Endothelial cell of umbilical vein (primary cell): ENCODE measurements around the gene AMBP. TPM values are rescaled to one million over a fixed set of nuclear protein-coding genes. Genes with fewer than 3 reads are reported as not detected.

Source experiments
- BruUV-seq: library from RNA; stranded (reverse); fragments of 400-500 nt; replicated peaks from 2 replicates; lab custom pipeline; 2021; lab: Mats Ljungman, UMichigan
- CTCF ChIA-PET: fragments of 300-600, 350-600 bp; sonication (Branson Sonifier 250); formaldehyde crosslinking; loops from one replicate; lab custom pipeline; 2021; ENCODE audit warnings: antibody characterized with exemption, inconsistent platforms; lab: Charles Lee
- POLR2A ChIA-PET: fragments of 300-600, 350-600 bp; sonication (Branson Sonifier 250); formaldehyde crosslinking; loops from one replicate; lab custom pipeline; 2021; ENCODE audit warnings: antibody characterized with exemption, inconsistent platforms; lab: Charles Lee
- DNase-seq: peaks from one replicate; pipeline ENCODE4 v3.0.0-alpha.2; 2011; ENCODE audit warnings: low read depth, low spot score
- FAIRE-seq: peaks from 2 replicates; lab custom pipeline; 2011; peaks lifted over from hg19 to GRCh38; lab: Jason Lieb, UNC
- H2AFZ ChIP-seq: 2 replicates; pipeline ENCODE4 v1.6.0; 2012; ENCODE audit warnings: low read depth, low read length, control low read depth, inconsistent platforms
- H3K27ac ChIP-seq: 2 replicates; pipeline ENCODE4 v1.5.1; 2011; ENCODE audit warnings: low read depth, mild to moderate bottlenecking, control low read depth, low read length, moderate library complexity; ENCODE audit not compliant: insufficient read depth
- H3K27me3 ChIP-seq, 2 experiments: 2 replicates each; pipeline versions ENCODE4 v1.6.0 to v1.6.1; 2011; ENCODE audit warnings: low read length in 2 of 2, mixed read lengths in 1 of 2; ENCODE audit not compliant: control insufficient read depth in 2 of 2, insufficient read depth in 2 of 2
- H3K36me3 ChIP-seq, 2 experiments: 2 replicates in 1 of 2; 3 replicates in 1 of 2; pipeline ENCODE4 v1.5.1; 2011; ENCODE audit warnings: low read length in 2 of 2, mild to moderate bottlenecking in 1 of 2, moderate library complexity in 1 of 2; ENCODE audit not compliant: control insufficient read depth in 2 of 2, insufficient read depth in 2 of 2; ENCODE audit errors: extremely low read depth in 1 of 2
- H3K4me1 ChIP-seq: 3 replicates; pipeline ENCODE4 v1.5.1; 2011; ENCODE audit warnings: mild to moderate bottlenecking, low read length; ENCODE audit not compliant: control insufficient read depth, insufficient read depth; ENCODE audit errors: extremely low read depth
- H3K4me2 ChIP-seq: 2 replicates; pipeline ENCODE4 v1.6.1; 2011; ENCODE audit warnings: low read length, control low read depth, mixed read lengths; ENCODE audit not compliant: insufficient read depth
- H3K4me3 ChIP-seq, 3 experiments: fragments of 200-600 bp in 1 of 3; sonication (generic), shearing (Covaris generic) in 1 of 3; replicated peaks in 1 of 3; 2 replicates each; pipeline ENCODE4 v1.5.1; 2011 to 2016; ENCODE audit warnings: control low read depth in 3 of 3, low read length in 3 of 3, mild to moderate bottlenecking in 2 of 3, inconsistent platforms in 1 of 3, low read depth in 1 of 3, moderate library complexity in 1 of 3; ENCODE audit not compliant: insufficient read depth in 1 of 3
- H3K79me2 ChIP-seq: 2 replicates; pipeline ENCODE4 v1.6.0; 2012; ENCODE audit warnings: low read length, inconsistent platforms; ENCODE audit not compliant: control insufficient read depth, insufficient read depth
- H3K9ac ChIP-seq: replicated peaks from 2 replicates; pipeline ENCODE3; 2011; ENCODE audit warnings: low read length, control low read depth; ENCODE audit not compliant: insufficient read depth; ENCODE audit errors: extremely low read depth
- H3K9me1 ChIP-seq: replicated peaks from 3 replicates; pipeline ENCODE4 v1.6.0; 2011; ENCODE audit warnings: mild to moderate bottlenecking, low read length; ENCODE audit not compliant: control insufficient read depth, insufficient read depth; ENCODE audit errors: extremely low read depth
- H3K9me3 ChIP-seq: replicated peaks from 2 replicates; pipeline ENCODE4 v1.5.1; 2012; ENCODE audit warnings: low read length, inconsistent platforms; ENCODE audit not compliant: control insufficient read depth, insufficient read depth
- H4K20me1 ChIP-seq: replicated peaks from 2 replicates; pipeline ENCODE3; 2011; ENCODE audit warnings: mild to moderate bottlenecking, low read length; ENCODE audit not compliant: control insufficient read depth, insufficient read depth; ENCODE audit errors: extremely low read depth
- CTCF ChIP-seq, 2 donors: IDR thresholded peaks; 1 replicate in 1 of 2; 2 replicates in 1 of 2; pipeline ENCODE4 v1.5.1; 2011; ENCODE audit warnings: low read length in 2 of 2, mild to moderate bottlenecking in 2 of 2, moderate library complexity in 2 of 2, control low read depth in 1 of 2, inconsistent platforms in 1 of 2, low read depth in 1 of 2; ENCODE audit not compliant: insufficient read depth in 1 of 2; ENCODE audit errors: extremely low read depth in 1 of 2
- EZH2 ChIP-seq: IDR thresholded peaks from 2 replicates; pipeline ENCODE4 v1.6.1; 2012; ENCODE audit warnings: borderline replicate concordance, low read depth, mild to moderate bottlenecking, moderate library complexity, low read length, inconsistent platforms; ENCODE audit not compliant: severe bottlenecking
- FOS ChIP-seq: IDR thresholded peaks from 2 replicates; pipeline ENCODE4 v1.6.1; 2011; ENCODE audit warnings: mild to moderate bottlenecking, low read length, moderate library complexity, borderline replicate concordance; ENCODE audit not compliant: insufficient read depth
- GATA2 ChIP-seq: IDR thresholded peaks from 2 replicates; pipeline ENCODE4 v1.7.0; 2011; ENCODE audit warnings: low read depth, mild to moderate bottlenecking, moderate library complexity, mixed read lengths, low read length; ENCODE audit not compliant: insufficient read length, insufficient read depth
- JUN ChIP-seq: IDR thresholded peaks from 2 replicates; pipeline ENCODE4 v1.6.1; 2011; ENCODE audit warnings: borderline replicate concordance, low read depth; ENCODE audit not compliant: insufficient read length, insufficient read depth
- MAX ChIP-seq: IDR thresholded peaks from 2 replicates; pipeline ENCODE4 v1.6.1; 2011; ENCODE audit not compliant: insufficient read depth, insufficient read length
- MYC ChIP-seq: IDR thresholded peaks from one replicate; pipeline ENCODE4 v1.6.1; 2011; ENCODE audit warnings: mild to moderate bottlenecking, low read depth, low read length
- POLR2A ChIP-seq: IDR thresholded peaks from 2 replicates; pipeline ENCODE4 v1.6.1; 2012; ENCODE audit warnings: low read depth, mild to moderate bottlenecking, control low read depth, low read length
- POLR2AphosphoS5 ChIP-seq: IDR thresholded peaks from 2 replicates; pipeline ENCODE4 v1.6.1; 2012; ENCODE audit warnings: low read depth, mild to moderate bottlenecking, control low read depth, low read length, moderate library complexity; ENCODE audit not compliant: insufficient read depth
- dilution Hi-C: fragments of 300-500 bp; cut with MboI; formaldehyde crosslinking; loops from one replicate; pipeline ENCODE4 v1.15.0; 2019; ENCODE audit warnings: low sequenced_read_pairs; ENCODE audit not compliant: extremely low pct_ligation_motif_present
- intact Hi-C: fragments of 100-400 bp; cut with micrococcal nuclease; formaldehyde crosslinking; loops from one replicate; pipeline ENCODE4 v1.10.0; 2022
- polyA plus RNA-seq, 4 experiments: library from polyadenylated mRNA; depleted of rRNA in 3 of 4; stranded (reverse) in 3 of 4; unstranded in 1 of 4; fragments of >200 nt; gene quantifications; 2 replicates each; pipeline versions ENCODE4 v1.2.1 to v1.2.3, GENCODE V29; 2011 to 2012; ENCODE audit warnings: missing spikeins in 1 of 4
- total RNA-seq: library from RNA; stranded (reverse); gene quantifications from 2 replicates; pipeline ENCODE4 v1.2.3, GENCODE V29; 2021

AMBP gene
- total and polyA plus RNA-seq, 2 donors (not counting 3 experiments of a cell fraction or from before 2014, with no cell fraction given) = not detected

GRCh38 chr9:114085387-114085789 is 7.3 kb upstream of the AMBP start:
- Histone ChIP-seq H3K9me1 (no peaks in the 10 kb centered on the region), H3K27me3 (peaks cover 7 to 18% of the 10 kb centered on the region in 2 experiments), H3K9me3 (no peaks in the 10 kb centered on the region), H2AFZ (no peak overlapping the region), H4K20me1 (no peaks in the 10 kb centered on the region), H3K36me3 (no peaks in the 10 kb centered on the region), H3K4me2 (no peak overlapping the region), H3K79me2 (no peaks in the 10 kb centered on the region), H3K4me1 (no peaks in the 10 kb centered on the region), H3K4me3 (no peak overlapping the region), H3K27ac (no peak overlapping the region), H3K9ac (no peak overlapping the region)
- CTCF ChIA-PET = interaction anchor here (0.9 to 6.1 kb wide), 4 partner anchors 14 to 208 kb away, joined by 3 to 195 read pairs (median 90); no protein-coding TSS in a partner anchor
- DNase-seq (no peak), FAIRE-seq (no peak)
- BruUV-seq = no TSS peak
- intact Hi-C loops (no loop called here), dilution Hi-C loops (loop anchor here (25.0 kb wide), 1 partner anchor 202 kb away; no protein-coding TSS in a partner anchor)
- POLR2A ChIA-PET = no interaction called here
- TF ChIP-seq POLR2AphosphoS5 (no peak), MYC (no peak), FOS (no peak), MAX (no peak), JUN (no peak), EZH2 (no peak), GATA2 (no peak), POLR2A (no peak), CTCF (IDR thresholded peaks at IDR 0.05; ENCODE audit: extremely low read depth in 1 of 2, insufficient read depth in 1 of 2, low read depth in 1 of 2, low read length in 2 of 2) (no peak)
